Osteocyte (in vitro differentiated cells): ENCODE measurements around the gene TBX4. TPM values are rescaled to one million over a fixed set of nuclear protein-coding genes. Genes with fewer than 3 reads are reported as not detected.

ENCODE experiments used
- DNase-seq: peaks from one replicate; pipeline ENCODE4 v3.0.0; 2021; ENCODE audit warnings: mixed read lengths; ENCODE audit not compliant: unreplicated experiment; ENCODE audit errors: extremely low spot score
- H3K27ac Mint-ChIP-seq: one replicate; pipeline ENCODE4 v1.8.0; 2021; ENCODE audit warnings: mild to moderate bottlenecking, mixed read lengths; ENCODE audit not compliant: unreplicated experiment
- H3K27me3 Mint-ChIP-seq: one replicate; pipeline ENCODE4 v1.8.0; 2021; ENCODE audit warnings: mixed read lengths; ENCODE audit not compliant: unreplicated experiment
- H3K36me3 Mint-ChIP-seq: one replicate; pipeline ENCODE4 v1.8.0; 2021; ENCODE audit warnings: mixed read lengths; ENCODE audit not compliant: unreplicated experiment
- H3K4me1 Mint-ChIP-seq: one replicate; pipeline ENCODE4 v1.8.0; 2021; ENCODE audit warnings: mixed read lengths; ENCODE audit not compliant: unreplicated experiment
- H3K4me3 Mint-ChIP-seq: one replicate; pipeline ENCODE4 v1.8.0; 2021; ENCODE audit warnings: mild to moderate bottlenecking, moderate library complexity, mixed read lengths; ENCODE audit not compliant: unreplicated experiment
- H3K9me3 Mint-ChIP-seq: one replicate; pipeline ENCODE4 v1.8.0; 2021; ENCODE audit warnings: mixed read lengths; ENCODE audit not compliant: unreplicated experiment
- CTCF ChIP-seq: fragments of 200-600 bp; sonication (generic); IDR thresholded peaks from 2 replicates; pipeline ENCODE4 v1.5.0; 2021; ENCODE audit warnings: antibody characterized with exemption, mild to moderate bottlenecking, moderate library complexity
- total RNA-seq: library from RNA; stranded (reverse); gene quantifications from 2 replicates; pipeline ENCODE4 v1.2.1, GENCODE V29; 2021

TBX4 gene
- total RNA-seq, 1 donor from 2014 or later: not detected

- no peaks in the 10 kb centered on the region for H3K36me3 Mint-ChIP-seq
- no peak overlapping the region for H3K27ac Mint-ChIP-seq
- H3K27me3 Mint-ChIP-seq: peaks cover 35% of the 10 kb centered on the region
These were observed 30.8 kb upstream of the TBX4 start for GRCh38 chr17:61421460-61421859.

GRCh38 chr17:61422116-61422799, 30.0 kb upstream of the TBX4 start:
- TF ChIP-seq CTCF: no peak
- H3K4me3 Mint-ChIP-seq: no peak overlapping the region
- H3K36me3 Mint-ChIP-seq: no peaks in the 10 kb centered on the region
- peaks cover 35% of the 10 kb centered on the region for H3K27me3 Mint-ChIP-seq
- H3K27ac Mint-ChIP-seq: no peak overlapping the region
- DNase-seq: peak; percentile 27
- peaks cover 3% of the 10 kb centered on the region for H3K4me1 Mint-ChIP-seq
- no peaks in the 10 kb centered on the region for H3K9me3 Mint-ChIP-seq

More at GRCh38 chr17:61421460-61421859, 30.8 kb upstream of the TBX4 start:
- H3K4me3 Mint-ChIP-seq: no peak overlapping the region
- no peaks in the 10 kb centered on the region for H3K9me3 Mint-ChIP-seq
- DNase-seq: peak; percentile 23
- no peak for TF ChIP-seq CTCF
- H3K4me1 Mint-ChIP-seq: peaks cover 5% of the 10 kb centered on the region

GRCh38 chr17:61422869-61423268, 29.4 kb upstream of the TBX4 start:
- Mint-ChIP-seq H3K27me3 (peaks cover 35% of the 10 kb centered on the region), H3K4me3 (no peak overlapping the region), H3K4me1 (peaks cover 3% of the 10 kb centered on the region)

GRCh38 chr17:61423967-61424649, 28.1 kb upstream of the TBX4 start:
- no peak for TF ChIP-seq CTCF
- Mint-ChIP-seq H3K4me3 (no peak overlapping the region), H3K36me3 (no peaks in the 10 kb centered on the region), H3K27me3 (peaks cover 31% of the 10 kb centered on the region), H3K27ac (no peak overlapping the region), H3K4me1 (peaks cover 3% of the 10 kb centered on the region), H3K9me3 (no peaks in the 10 kb centered on the region)
- peak; percentile 56 for DNase-seq

More at GRCh38 chr17:61422869-61423268, 29.4 kb upstream of the TBX4 start:
- H3K27ac Mint-ChIP-seq: no peak overlapping the region
- no peak for DNase-seq
- H3K36me3 Mint-ChIP-seq: no peaks in the 10 kb centered on the region
- H3K9me3 Mint-ChIP-seq: no peaks in the 10 kb centered on the region
- no peak for TF ChIP-seq CTCF
